GM19023 (cell line): ENCODE results near the gene SH2D3C.

Source experiments
- ATAC-seq: cut with Tn5 transposase; IDR thresholded peaks from one replicate; pipeline ENCODE4 v1.9.1; 2021; ENCODE audit warnings: mild to moderate bottlenecking, moderate library complexity; ENCODE audit not compliant: unreplicated experiment

SH2D3C gene

DNA sequence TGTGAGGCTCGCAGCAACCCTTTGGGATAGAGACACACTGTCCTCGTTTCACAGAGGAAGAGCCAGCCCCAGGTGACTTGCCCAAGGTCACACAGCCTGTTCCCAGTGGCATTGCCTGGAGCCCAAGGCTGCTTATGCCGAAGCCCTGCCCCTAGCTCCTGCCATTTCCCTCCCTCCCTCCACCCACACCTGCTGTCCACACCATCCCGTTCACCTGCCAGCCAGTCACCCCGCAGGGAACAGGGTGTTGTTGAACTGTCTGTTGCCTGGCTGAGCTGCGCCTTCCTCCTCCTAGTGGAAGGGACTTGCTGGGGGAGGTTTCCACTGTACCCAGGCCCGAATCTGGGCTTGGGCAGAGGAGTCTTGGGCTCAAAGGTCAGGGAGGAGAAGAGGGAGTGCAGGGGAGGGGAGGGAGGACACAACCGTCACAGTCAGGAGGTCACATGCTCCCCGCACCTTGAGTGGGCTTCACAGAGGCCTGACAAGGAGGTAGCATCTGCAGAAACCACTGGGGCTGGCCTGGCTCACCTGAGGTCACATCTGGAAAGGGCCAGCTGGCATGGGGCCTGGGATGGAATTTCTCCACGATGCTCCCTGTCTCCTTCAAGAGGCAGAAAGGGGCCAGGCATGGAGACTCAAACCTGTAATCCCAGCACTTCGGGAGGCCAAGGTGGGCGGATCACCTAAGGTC lies 56.3 kb downstream of the SH2D3C start:
- ATAC-seq: no peak

DNA sequence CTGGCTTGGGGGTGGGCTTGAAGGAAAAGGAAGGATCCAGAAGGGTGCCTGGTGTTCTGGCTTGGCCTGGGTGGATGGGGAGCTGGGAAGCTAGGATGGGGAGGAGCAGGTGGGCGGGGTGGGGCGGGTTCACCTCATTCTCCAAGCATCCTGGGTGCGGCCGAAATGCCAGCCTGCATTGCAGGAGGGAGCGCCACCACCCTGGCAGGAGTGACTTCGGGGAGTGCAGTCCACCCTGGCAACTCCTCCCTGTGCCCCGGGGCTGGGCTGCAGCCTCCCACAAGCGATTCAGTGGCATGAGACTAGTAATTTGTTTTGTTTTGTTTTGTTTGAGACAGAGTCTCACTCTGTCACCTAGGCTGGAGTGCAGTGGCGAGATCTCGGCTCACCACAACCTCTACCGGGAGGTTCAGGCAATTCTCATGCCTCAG lies 57.1 kb downstream of the SH2D3C start:
- ATAC-seq: no peak

- no peak for ATAC-seq
These were observed 57.6 kb downstream of the SH2D3C start for GRCh38 chr9:127720865-127721227.

- no peak for ATAC-seq
These were observed 58.2 kb downstream of the SH2D3C start for GRCh38 chr9:127720031-127720864.

GRCh38 chr9:127717766-127718165 lies 60.7 kb downstream of the SH2D3C start:
- no peak for ATAC-seq

DNA sequence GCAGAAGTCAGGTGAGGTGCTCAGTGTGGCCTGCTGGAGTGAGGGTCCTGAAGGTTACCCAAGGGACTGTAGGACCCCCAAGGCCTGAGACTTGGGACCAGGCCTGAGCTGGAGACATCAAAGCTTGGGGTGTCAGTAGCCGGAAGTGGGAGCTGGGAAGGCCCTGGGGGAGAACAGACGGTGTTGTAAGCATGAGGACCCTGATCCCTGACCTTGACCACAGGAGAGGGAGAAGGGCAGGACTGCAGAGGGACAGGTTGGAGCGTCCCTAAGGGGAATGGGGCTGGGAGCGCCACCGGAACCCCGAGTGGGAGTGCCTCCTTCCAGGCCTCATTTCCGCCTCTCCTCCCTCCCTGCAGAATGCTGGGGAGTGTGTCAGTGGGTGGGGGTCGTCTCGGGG lies 62.1 kb downstream of the SH2D3C start:
- no peak for ATAC-seq

DNA sequence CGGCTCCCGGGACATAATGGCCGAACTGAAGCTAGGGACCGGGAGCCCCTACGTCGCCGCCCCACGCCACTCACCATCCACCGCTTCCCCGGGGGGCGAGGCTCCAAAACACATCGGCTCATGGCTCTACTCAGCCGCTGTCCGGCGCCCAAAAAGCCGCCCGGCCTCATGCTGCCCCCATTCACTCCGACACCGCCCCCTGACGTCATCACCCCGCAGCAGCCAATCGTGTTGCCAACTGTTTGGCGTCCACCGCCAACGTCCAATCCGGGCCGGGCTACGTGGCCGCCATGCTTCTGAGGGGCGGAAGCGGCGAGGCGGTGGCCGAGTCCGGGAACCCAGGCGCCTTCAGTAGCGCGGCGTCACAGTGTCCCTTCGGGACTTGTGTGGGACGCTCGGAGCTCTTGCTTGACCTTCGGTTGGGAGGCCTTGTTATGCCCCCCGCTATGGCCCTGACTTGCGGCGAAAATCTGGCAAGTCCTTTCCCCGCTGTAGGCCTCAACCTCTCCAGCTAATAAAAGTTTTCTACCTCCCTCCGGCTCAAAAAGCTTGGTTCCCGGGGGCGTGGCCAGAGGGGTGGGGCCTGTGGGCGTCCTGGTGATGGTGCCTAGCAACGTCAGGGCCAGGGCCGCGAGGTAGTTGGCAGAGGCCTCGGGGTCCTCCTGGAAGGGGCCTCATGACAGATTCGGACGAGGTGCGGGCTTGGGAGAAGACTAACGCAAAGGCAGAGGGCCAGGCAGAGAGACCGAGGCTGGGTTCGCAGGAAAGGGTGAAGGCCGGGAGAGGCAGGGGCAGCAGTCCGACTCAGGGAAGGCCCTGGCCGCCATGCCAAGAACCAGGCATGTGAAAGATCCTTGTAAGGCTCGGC lies 62.8 kb downstream of the SH2D3C start, which contains the start of the genes PTRH1 and TTC16:
Gene PTRH1, minus strand, starts transcription at position 194 of the 868 bp plus-strand sequence. Its CDS starts 24 bp downstream, at position 170.
Gene TTC16, plus strand, starts transcription at position 610 of the 868 bp plus-strand sequence. Its CDS starts 67 bp downstream, at position 677.
- peak; percentile 93 for ATAC-seq

- ATAC-seq: peak; percentile 1
These were observed 63.5 kb downstream of the SH2D3C start for GRCh38 chr9:127714951-127715469.

- ATAC-seq: no peak
These were observed 64.3 kb downstream of the SH2D3C start for GRCh38 chr9:127714020-127714750.

DNA sequence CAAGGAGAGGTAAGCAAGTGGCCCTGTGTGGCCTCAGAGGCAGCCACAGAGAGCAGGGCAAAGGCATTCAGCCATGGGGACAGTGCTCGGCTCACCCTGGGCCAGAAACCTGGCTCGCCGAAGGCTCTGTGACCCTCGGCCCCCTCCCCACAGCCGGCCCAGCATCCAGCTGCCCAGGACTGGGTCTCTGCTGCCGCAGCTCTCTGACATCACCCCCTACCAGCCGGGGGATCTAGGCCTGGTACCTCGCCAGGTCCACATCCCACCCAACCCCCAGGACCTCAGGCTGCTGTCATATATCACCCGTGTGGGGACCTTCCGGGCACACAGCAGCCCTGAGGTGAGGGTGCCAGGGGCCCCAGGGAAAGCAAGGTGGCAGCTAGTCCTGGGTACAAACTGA lies 65.6 kb downstream of the SH2D3C start:
- ATAC-seq: no peak

DNA sequence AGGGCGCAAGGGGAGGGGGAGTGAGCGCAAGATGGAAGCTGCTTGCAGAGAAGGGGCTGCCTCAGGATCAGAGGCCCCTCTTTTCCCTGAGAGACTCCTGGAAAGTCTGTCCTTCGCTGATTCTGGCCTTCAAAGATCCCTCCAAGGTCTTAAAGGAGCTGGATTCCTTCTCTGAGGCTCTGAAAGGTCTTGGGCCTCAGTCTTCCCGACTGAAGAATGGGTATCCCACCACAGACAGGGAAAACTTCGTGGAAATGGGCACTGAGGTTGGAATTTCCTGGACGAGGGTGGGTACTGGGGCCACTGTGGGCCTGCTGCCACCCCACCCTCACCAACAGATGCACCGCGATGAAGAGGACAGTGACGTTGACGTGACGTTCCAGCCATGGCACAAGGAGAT lies 66.1 kb downstream of the SH2D3C start:
- ATAC-seq: no peak

DNA sequence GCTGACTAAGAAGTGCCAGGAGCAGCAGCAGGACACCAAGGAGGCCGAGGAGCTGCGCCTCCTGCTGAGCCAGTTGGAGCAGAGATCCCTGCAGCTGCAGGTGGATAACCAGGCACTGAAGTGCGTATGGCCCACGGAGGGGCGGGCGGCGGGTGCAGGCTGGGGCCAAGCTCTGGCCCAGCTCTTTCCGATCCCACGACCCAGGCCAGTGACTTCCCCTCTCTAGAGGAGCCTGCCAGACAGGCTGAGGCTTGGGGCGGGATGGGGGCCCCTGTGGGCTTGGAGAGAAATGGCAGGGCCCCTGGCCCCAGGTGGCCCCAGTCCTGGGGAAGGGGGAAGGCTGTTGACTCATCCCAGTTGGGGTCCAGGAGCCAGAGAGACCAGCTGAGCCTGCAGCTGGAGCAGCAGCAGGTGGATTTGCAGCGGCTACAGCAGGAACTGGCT lies 66.6 kb downstream of the SH2D3C start:
- no peak for ATAC-seq

DNA sequence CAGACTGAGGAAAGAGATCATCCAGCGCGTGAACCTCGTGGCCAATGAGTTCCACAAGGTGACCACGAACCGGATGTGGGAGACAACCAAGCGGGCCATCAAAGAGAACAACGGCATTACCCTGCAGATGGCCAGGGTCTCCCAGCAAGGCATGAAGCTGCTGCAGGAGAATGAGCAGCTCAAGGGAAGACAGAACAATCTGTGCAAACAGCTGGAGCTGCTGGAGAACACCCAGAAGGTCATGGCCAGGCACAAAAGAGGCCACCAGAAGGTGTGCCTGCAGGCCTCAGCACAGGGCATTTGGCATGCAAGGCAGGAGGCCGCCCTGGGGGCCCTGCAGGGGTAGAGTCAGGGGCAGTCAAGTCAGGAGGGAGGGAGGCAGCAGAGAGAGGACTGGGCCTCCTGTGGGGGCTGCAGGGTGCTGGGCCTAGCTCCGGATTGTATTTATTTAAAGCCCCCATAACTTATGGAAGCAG lies 67.2 kb downstream of the SH2D3C start:
- no peak for ATAC-seq

DNA sequence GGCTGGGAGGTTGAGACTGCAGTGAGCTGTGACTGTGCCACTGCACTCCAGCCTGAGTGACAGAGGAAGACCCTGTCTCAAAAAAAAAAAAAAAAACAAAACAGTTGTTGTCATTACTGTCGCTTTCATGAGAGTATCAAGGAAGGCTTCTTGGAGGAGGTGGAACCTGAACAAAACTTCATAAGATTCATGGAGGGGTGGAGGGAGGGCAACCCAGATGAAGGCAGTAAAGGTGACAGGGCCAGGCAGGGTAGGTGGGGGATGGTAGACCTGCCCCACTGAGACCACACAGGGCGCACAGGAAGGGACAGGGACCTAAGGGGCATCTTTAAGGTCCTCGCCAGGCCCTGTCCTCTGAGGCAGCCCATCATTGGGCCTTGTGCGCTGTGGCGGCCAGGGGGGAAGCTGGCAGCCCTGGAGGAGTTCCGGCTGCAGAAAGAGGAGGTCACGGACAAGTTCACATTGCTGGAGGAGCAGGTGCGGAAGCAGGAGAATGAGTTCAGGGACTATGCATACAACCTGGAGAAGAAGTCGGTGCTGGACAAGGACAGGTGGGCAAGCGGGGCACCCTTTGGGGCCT lies 68.2 kb downstream of the SH2D3C start:
- no peak for ATAC-seq

DNA sequence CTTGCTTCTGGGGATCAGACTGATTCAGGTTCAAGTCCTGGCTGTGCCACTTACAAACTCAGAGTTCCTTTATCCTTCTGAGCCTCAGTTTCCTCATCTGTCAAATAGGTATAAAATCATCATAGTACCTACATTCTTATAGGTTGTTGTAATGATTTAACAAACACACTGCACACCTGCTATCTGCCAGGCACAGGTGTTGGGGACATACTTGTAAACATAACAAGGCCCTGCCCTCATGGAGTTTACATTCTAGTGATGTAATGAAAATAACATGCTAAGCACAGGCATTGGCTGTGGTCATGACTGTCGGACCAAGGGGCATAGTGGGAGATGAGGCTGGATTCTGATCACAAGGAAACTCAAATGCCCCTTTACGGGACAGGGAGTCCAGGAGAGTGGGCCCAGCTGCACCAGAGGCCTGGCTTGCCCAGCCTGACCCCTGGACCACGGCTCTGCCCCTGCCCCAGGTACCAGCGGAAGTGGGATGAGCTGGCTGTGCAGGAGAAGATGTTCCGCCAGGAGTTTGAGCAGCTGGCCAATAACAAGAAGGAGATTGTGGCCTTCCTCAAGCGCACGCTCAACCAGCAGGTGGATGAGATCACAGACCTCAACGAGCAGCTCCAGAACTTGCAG lies 69.4 kb downstream of the SH2D3C start:
- ATAC-seq: no peak

- no peak for ATAC-seq
These were observed 70.7 kb downstream of the SH2D3C start for GRCh38 chr9:127707766-127708165.

DNA sequence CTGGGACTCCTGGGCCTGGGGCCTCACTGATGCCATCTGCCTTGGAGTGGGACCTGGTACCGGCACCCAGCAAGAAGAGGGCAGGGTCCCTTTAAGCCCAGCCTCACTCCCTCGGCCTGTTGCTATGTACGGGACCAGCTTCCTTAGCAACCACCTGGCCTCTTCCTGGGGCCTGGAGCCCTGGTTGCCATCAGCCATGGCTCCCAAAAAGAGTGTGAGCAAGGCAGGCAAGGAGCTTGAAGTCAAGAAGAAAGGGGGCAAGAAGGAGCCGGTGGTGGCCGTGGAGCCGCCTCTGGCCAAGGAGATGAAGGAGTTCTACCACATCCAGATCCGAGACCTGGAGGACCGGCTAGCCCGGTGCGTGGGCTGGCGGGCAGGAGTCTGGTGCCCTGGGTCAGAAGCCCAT lies 71.6 kb downstream of the SH2D3C start, which contains the start of gene CFAP157:
Gene CFAP157, plus strand, starts transcription at position 153 of the 406 bp plus-strand sequence. Its CDS starts 44 bp downstream, at position 197.
- no peak for ATAC-seq

- no peak for ATAC-seq
These were observed 72.7 kb downstream of the SH2D3C start for GRCh38 chr9:127705577-127706379.
